ENCODE results near the gene ERN1. TPM values are rescaled to one million over a fixed set of nuclear protein-coding genes. Genes with fewer than 3 reads are reported as not detected.

The ERN1 gene
- total RNA-seq, 1 experiment from 2014 or later, result 27.5 TPM

DNA sequence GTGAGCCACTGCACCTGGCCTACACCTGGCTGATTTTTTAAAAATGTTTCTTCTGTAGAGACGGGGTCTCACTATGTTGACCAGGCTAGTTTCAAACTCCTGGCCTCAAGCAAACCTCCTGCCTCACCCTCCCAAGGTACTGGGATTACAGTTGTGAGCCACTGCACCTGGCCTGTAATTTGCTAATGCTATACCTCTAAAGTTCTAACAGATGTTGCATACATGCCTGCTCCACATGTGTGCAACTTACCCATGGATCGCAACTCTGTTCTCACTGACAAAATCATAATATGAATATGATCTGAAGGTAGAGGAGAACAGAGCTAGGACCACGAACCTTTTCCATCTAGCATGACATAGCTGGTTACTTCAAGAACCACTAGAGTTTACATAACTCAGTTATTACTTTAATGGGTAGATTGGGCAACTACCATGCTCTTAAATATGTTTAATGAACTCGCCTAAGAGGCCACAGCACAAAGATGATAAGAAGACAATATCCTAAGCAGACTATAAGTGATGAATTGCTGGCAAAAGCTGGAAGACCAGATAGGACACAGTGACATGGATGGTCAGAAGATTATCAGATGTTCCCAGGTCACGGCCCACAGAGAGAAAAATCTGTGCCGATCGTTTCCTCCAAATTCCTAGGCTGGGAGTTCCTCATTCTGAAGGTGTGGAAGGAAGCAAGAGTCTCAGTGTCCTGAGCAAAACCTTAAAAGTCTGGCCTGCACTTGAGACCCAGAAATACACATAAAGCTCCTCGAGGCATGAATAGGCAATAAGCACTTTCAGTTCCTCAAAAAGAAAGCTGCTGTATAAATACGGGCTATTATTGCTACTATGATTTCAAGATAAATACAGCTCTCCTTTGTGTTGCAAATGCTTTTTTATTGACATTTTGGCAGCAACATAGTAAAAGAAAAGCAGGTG, 55.9 kb downstream of the ERN1 start:
- H3K27ac Mint-ChIP-seq (ENCODE audit: unreplicated experiment), result peak overlapping the region; percentile 74
- H3K4me3 Mint-ChIP-seq (ENCODE audit: unreplicated experiment), result no peak overlapping the region
- no peak overlapping the region for H3K4me3 ChIP-seq (ENCODE audit: low read depth, low read length)
- BruUV-seq (replicated peaks), result no TSS peak
- peaks cover 12% of the 10 kb centered on the region for H3K36me3 ChIP-seq (ENCODE audit: control insufficient read depth, insufficient read depth, low read length)
- no peaks in the 10 kb centered on the region for H3K27me3 Mint-ChIP-seq (ENCODE audit: insufficient read depth, unreplicated experiment)
- DNase-seq, result no peak
- H3K4me1 Mint-ChIP-seq (ENCODE audit: low read depth, unreplicated experiment), result peaks cover 12% of the 10 kb centered on the region
- peaks cover 44% of the 10 kb centered on the region for H3K36me3 Mint-ChIP-seq (ENCODE audit: insufficient read depth, unreplicated experiment)
- ChIA-PET CTCF (interaction anchor here (1.0 to 3.1 kb wide), 4 partner anchors 10 to 60 kb away, joined by 3 to 11 read pairs (median 4); no protein-coding TSS in a partner anchor), POLR2A (interaction anchor here (1.3 kb wide), 1 partner anchor 55 kb away, joined by 3 read pairs; no protein-coding TSS in a partner anchor)
- H3K9me3 Mint-ChIP-seq (ENCODE audit: unreplicated experiment), result peaks cover 13% of the 10 kb centered on the region
- TF ChIP-seq, protein P1, sequence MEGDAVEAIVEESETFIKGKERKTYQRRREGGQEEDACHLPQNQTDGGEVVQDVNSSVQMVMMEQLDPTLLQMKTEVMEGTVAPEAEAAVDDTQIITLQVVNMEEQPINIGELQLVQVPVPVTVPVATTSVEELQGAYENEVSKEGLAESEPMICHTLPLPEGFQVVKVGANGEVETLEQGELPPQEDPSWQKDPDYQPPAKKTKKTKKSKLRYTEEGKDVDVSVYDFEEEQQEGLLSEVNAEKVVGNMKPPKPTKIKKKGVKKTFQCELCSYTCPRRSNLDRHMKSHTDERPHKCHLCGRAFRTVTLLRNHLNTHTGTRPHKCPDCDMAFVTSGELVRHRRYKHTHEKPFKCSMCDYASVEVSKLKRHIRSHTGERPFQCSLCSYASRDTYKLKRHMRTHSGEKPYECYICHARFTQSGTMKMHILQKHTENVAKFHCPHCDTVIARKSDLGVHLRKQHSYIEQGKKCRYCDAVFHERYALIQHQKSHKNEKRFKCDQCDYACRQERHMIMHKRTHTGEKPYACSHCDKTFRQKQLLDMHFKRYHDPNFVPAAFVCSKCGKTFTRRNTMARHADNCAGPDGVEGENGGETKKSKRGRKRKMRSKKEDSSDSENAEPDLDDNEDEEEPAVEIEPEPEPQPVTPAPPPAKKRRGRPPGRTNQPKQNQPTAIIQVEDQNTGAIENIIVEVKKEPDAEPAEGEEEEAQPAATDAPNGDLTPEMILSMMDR (IDR thresholded peaks at IDR 0.05; ENCODE audit: insufficient read depth in 1 of 2, low read depth in 1 of 2, low read length in 1 of 2, severe bottlenecking in 1 of 2, unreplicated experiment in 1 of 2), result no peak
- H3K4me1 ChIP-seq, result peaks cover 15% of the 10 kb centered on the region
- intact Hi-C loops (cut with micrococcal nuclease; ENCODE audit: unreplicated experiment), result no loop called here
- peaks cover 7% of the 10 kb centered on the region for H3K9me3 ChIP-seq
- no peaks in the 10 kb centered on the region for H3K27me3 ChIP-seq (replicated peaks; ENCODE audit: control insufficient read depth, insufficient read depth, low read length)

DNA sequence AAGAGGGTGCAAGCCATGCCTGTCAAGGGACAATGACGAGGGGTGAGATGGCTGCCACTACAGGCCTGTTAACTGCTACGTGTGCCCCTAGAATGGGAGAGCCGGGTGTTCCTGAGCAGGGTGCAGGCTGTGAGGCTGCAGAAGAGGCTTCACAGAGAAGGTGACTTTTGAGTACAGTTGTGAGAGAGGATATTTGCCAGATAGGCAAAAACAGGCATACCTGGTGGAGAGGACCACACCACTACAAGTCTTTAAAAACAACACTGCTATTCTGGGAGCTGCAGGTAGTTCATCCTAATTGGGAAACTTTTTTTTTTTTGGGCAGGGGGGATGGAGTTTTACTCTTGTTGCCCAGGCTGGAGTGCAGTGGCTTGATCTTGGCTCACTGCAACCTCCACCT, 58.8 kb downstream of the ERN1 start:
- DNase-seq, result no peak
- POLR2A ChIA-PET, result no interaction called here
- Histone ChIP-seq H3K4me3 (ENCODE audit: low read depth, low read length) (no peak overlapping the region), H3K9me3 (peaks cover 7% of the 10 kb centered on the region), H3K4me1 (peaks cover 15% of the 10 kb centered on the region), H3K27me3 (replicated peaks; ENCODE audit: control insufficient read depth, insufficient read depth, low read length) (no peaks in the 10 kb centered on the region), H3K36me3 (ENCODE audit: control insufficient read depth, insufficient read depth, low read length) (peaks cover 11% of the 10 kb centered on the region)
- intact Hi-C loops (cut with micrococcal nuclease; ENCODE audit: unreplicated experiment), result no loop called here
- TF ChIP-seq, protein P1 (IDR thresholded peaks at IDR 0.05; ENCODE audit: insufficient read depth in 1 of 2, low read depth in 1 of 2, low read length in 1 of 2, severe bottlenecking in 1 of 2, unreplicated experiment in 1 of 2), result no peak
- Mint-ChIP-seq H3K27ac (ENCODE audit: unreplicated experiment) (no peak overlapping the region), H3K9me3 (ENCODE audit: unreplicated experiment) (peaks cover 19% of the 10 kb centered on the region), H3K36me3 (ENCODE audit: insufficient read depth, unreplicated experiment) (peaks cover 38% of the 10 kb centered on the region), H3K4me1 (ENCODE audit: low read depth, unreplicated experiment) (peaks cover 12% of the 10 kb centered on the region), H3K27me3 (ENCODE audit: insufficient read depth, unreplicated experiment) (no peaks in the 10 kb centered on the region), H3K4me3 (ENCODE audit: unreplicated experiment) (no peak overlapping the region)
- CTCF ChIA-PET, result no interaction called here
- no TSS peak for BruUV-seq (replicated peaks)

DNA sequence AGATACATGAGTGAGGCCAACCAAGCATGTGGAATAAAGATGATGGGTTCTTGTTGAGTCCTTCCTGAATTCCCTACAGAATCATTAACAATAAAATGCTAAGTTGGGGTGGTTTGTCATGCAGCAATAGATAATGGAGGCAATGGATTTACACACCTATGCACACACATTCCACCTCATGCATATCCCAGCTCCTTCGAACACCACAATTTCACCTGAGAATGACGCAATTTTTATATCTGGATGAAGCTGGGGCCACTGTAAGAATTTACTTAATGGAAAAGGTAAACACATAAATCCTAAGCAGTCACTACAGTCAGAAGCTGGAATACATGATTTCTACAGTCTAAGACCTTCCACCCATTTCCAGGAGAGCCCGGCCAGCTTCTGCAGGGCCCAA, 59.7 kb downstream of the ERN1 start:
- no peak overlapping the region for H3K4me3 Mint-ChIP-seq (ENCODE audit: unreplicated experiment)
- TF ChIP-seq, protein P1 (IDR thresholded peaks at IDR 0.05; ENCODE audit: insufficient read depth in 1 of 2, low read depth in 1 of 2, low read length in 1 of 2, severe bottlenecking in 1 of 2, unreplicated experiment in 1 of 2), result no peak
- no peak overlapping the region for H3K4me3 ChIP-seq (ENCODE audit: low read depth, low read length)
- intact Hi-C loops (cut with micrococcal nuclease; ENCODE audit: unreplicated experiment), result no loop called here
- ChIA-PET CTCF (no interaction called here), POLR2A (no interaction called here)
- H3K27ac Mint-ChIP-seq (ENCODE audit: unreplicated experiment), result no peak overlapping the region
- peaks cover 11% of the 10 kb centered on the region for H3K36me3 ChIP-seq (ENCODE audit: control insufficient read depth, insufficient read depth, low read length)
- H3K9me3 Mint-ChIP-seq (ENCODE audit: unreplicated experiment), result peaks cover 19% of the 10 kb centered on the region
- BruUV-seq (replicated peaks), result no TSS peak
- H3K27me3 Mint-ChIP-seq (ENCODE audit: insufficient read depth, unreplicated experiment), result no peaks in the 10 kb centered on the region
- H3K27me3 ChIP-seq (replicated peaks; ENCODE audit: control insufficient read depth, insufficient read depth, low read length), result no peaks in the 10 kb centered on the region
- peaks cover 15% of the 10 kb centered on the region for H3K4me1 ChIP-seq
- H3K36me3 Mint-ChIP-seq (ENCODE audit: insufficient read depth, unreplicated experiment), result peaks cover 32% of the 10 kb centered on the region
- H3K4me1 Mint-ChIP-seq (ENCODE audit: low read depth, unreplicated experiment), result peaks cover 12% of the 10 kb centered on the region
- DNase-seq, result no peak
- peaks cover 7% of the 10 kb centered on the region for H3K9me3 ChIP-seq

Measured in Caco-2 (cell line).